ENCODE results near the gene EIF3K. TPM values are rescaled to one million over a fixed set of nuclear protein-coding genes. Genes with fewer than 3 reads are reported as not detected.
A peak's percentile ranks its signal among the peaks of the same experiment; 100 is the strongest.

Gene EIF3K
- total and polyA plus RNA-seq, 12 donors, result 177 to 537 (median 267) TPM

- Histone ChIP-seq H3K27me3 (no peaks in the 10 kb centered on the region), H3K4me1 (replicated peaks in 1 of 2) (no peaks in the 10 kb centered on the region), H3K36me3 (replicated peaks in 1 of 2) (no peaks in the 10 kb centered on the region), H3K4me3 (no peak overlapping the region), H3K27ac (no peak overlapping the region), H3K9me3 (replicated peaks in 1 of 3) (no peaks in the 10 kb centered on the region)
- intact Hi-C loops (cut with DNase I), result no loop called here
- DNase-seq, result no peak
- TF ChIP-seq, protein P1, sequence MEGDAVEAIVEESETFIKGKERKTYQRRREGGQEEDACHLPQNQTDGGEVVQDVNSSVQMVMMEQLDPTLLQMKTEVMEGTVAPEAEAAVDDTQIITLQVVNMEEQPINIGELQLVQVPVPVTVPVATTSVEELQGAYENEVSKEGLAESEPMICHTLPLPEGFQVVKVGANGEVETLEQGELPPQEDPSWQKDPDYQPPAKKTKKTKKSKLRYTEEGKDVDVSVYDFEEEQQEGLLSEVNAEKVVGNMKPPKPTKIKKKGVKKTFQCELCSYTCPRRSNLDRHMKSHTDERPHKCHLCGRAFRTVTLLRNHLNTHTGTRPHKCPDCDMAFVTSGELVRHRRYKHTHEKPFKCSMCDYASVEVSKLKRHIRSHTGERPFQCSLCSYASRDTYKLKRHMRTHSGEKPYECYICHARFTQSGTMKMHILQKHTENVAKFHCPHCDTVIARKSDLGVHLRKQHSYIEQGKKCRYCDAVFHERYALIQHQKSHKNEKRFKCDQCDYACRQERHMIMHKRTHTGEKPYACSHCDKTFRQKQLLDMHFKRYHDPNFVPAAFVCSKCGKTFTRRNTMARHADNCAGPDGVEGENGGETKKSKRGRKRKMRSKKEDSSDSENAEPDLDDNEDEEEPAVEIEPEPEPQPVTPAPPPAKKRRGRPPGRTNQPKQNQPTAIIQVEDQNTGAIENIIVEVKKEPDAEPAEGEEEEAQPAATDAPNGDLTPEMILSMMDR (IDR thresholded peaks at IDR 0.05), result no peak
- TF ChIP-seq POLR2A (IDR thresholded peaks at IDR 0.05), result no peak
- 90 to 95% (median 92%) methylated on average over 2 of the region's 2 CpGs for WGBS, 4 donors
Observed at GRCh38 chr19:38587562-38587961, 31.4 kb upstream of the EIF3K start.

DNA sequence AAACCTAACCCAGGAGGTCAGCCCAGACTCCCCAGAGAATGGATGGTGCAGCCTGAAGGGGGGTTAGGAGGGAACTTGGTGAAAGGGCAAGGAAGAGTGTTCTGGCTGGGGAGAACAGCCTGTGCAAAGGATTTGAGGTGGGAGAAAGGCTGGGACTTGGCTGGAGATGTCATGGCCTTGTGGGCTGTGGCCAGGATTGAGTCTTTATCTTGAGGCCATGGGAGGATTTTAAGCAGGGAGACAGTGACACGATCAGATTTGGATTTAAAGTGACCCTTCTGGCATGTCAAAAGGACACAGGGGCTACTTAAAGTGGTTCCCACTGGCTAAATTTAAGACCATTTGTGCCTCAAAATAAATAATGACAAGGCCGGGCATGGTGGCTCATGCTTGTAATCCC is 30.9 kb upstream of the EIF3K start:
- Histone ChIP-seq H3K27me3 (no peaks in the 10 kb centered on the region), H3K9me3 (replicated peaks in 1 of 3) (no peaks in the 10 kb centered on the region), H3K27ac (no peak overlapping the region), H3K36me3 (replicated peaks in 1 of 2) (no peaks in the 10 kb centered on the region), H3K4me1 (replicated peaks in 1 of 2) (no peaks in the 10 kb centered on the region), H3K4me3 (no peak overlapping the region)
- DNase-seq, result no peak
- intact Hi-C loops (cut with DNase I), result no loop called here
- no peak for TF ChIP-seq POLR2A (IDR thresholded peaks at IDR 0.05)
- TF ChIP-seq, protein P1 (IDR thresholded peaks at IDR 0.05), result no peak
- WGBS, 4 donors, result 43 to 71% (median 64%) methylated on average over 2 of the region's 2 CpGs

DNA sequence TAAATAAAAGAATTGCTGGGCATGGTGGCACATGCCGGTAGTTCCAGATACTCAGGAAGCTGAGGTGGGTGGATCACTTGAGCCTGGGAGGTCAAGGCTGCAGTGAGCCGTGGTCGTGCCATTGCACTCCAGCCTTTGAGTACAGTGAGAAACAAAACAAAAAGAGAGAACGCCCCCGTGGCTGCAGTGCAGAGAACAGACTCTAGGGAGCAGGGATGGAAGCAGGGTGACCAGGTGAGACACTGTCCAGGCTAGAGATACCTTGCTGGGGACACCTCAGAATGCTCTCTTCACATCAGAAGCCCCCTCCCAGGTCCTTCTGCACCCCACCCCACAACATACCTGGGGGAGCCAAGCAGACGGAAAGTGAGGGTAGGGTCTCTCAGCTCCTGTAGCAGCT is 26.0 kb upstream of the EIF3K start:
- Histone ChIP-seq H3K27ac (no peak overlapping the region), H3K4me3 (no peak overlapping the region), H3K36me3 (replicated peaks in 1 of 2) (no peaks in the 10 kb centered on the region), H3K9me3 (replicated peaks in 1 of 3) (no peaks in the 10 kb centered on the region), H3K4me1 (replicated peaks in 1 of 2) (no peaks in the 10 kb centered on the region), H3K27me3 (no peaks in the 10 kb centered on the region)
- intact Hi-C loops (cut with DNase I), result no loop called here
- no peak for TF ChIP-seq POLR2A (IDR thresholded peaks at IDR 0.05)
- TF ChIP-seq, protein P1 (IDR thresholded peaks at IDR 0.05), result no peak
- WGBS, 4 donors, result 55 to 65% (median 59%) methylated on average over 5 to 6 of the region's 6 CpGs
- DNase-seq, result no peak

GRCh38 chr19:38596057-38596981 is 22.7 kb upstream of the EIF3K start:
- WGBS, 4 donors, result 20 to 42% (median 29%) methylated on average over 22 to 55 of the region's 55 CpGs
- DNase-seq, result peak; percentile 22 to 69 (median 50)
- intact Hi-C loops (cut with DNase I), result no loop called here
- Histone ChIP-seq H3K4me3 (peak overlapping the region in 1 of 4 donors; percentile 28), H3K9me3 (replicated peaks in 1 of 3) (no peaks in the 10 kb centered on the region), H3K27ac (no peak overlapping the region), H3K4me1 (replicated peaks in 1 of 2) (no peaks in the 10 kb centered on the region), H3K36me3 (replicated peaks in 1 of 2) (no peaks in the 10 kb centered on the region), H3K27me3 (no peaks in the 10 kb centered on the region)
- no peak for TF ChIP-seq POLR2A (IDR thresholded peaks at IDR 0.05)
- TF ChIP-seq, protein P1 (IDR thresholded peaks at IDR 0.05), result no peak

Data from adrenal gland (tissue), 12 donors.